KOPT-K1 (cell line): ENCODE data around the gene BEND3.

Experiments
- H3K27ac ChIP-seq: fragments of 200-600 bp; sonication (generic); 2 replicates; pipeline ENCODE4 v1.5.1; 2016; ENCODE audit warnings: antibody characterized with exemption, mild to moderate bottlenecking, low read depth, low read length; ENCODE audit not compliant: poor library complexity, severe bottlenecking
- H3K36me3 ChIP-seq: fragments of 200-600 bp; sonication (generic); 2 replicates; pipeline ENCODE4 v1.5.1; 2017; ENCODE audit warnings: antibody characterized with exemption, mild to moderate bottlenecking, low read length, moderate library complexity; ENCODE audit not compliant: insufficient read depth
- H3K9me3 ChIP-seq: fragments of 200-600 bp; sonication (generic); 2 replicates; pipeline ENCODE4 v1.5.1; 2017; ENCODE audit warnings: antibody characterized with exemption, low read length, mild to moderate bottlenecking; ENCODE audit not compliant: insufficient read depth, poor library complexity, severe bottlenecking

BEND3 gene

GRCh38 chr6:107080036-107080435, 35.3 kb downstream of the BEND3 start:
- Histone ChIP-seq H3K9me3 (no peaks in the 10 kb centered on the region), H3K36me3 (peaks cover 21% of the 10 kb centered on the region; the same call in 1 of the 2 replicates), H3K27ac (no peak overlapping the region)

DNA sequence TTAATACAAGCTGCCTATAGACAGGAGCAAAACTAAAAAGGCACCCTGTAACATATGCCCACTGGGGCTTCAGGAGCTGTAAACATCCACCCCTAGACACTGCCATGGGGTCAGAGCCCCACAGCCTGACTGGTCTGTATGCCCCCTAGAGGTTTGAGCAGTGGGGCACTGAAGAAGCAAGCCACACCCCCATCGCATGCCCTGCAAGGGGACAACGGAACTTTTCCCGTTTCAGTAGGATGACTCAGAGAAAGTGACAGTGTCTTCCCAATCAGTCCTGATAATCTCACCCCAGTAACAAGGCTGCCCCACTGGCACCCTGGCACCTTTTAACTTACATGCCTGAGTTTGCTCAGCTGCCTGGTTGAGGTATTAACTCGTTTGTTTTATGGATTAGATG, 35.9 kb downstream of the BEND3 start:
- no peak overlapping the region for H3K27ac ChIP-seq
- peaks cover 14% of the 10 kb centered on the region; the same call in 1 of the 2 replicates for H3K36me3 ChIP-seq
- H3K9me3 ChIP-seq: no peaks in the 10 kb centered on the region

DNA sequence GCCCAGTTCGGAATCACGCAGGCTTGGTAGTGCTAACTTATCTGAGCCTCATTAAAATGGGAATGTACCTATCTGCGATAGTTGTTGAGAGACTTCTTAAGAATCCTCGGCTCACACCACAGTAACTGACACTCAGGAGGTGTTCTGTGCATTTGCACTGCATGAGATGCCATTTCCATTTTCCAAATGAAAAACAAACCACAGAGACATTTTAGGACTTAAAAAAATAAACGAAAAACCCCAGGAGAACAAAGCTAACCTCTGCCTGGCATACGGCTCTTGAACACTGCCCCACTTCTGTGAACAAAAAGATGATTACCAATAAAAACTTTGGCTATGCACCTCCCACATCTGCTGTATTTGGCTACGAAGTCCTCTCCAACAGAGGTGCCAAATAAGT, 37.6 kb downstream of the BEND3 start:
- peaks cover 7% of the 10 kb centered on the region; the same call in 1 of the 2 replicates for H3K36me3 ChIP-seq
- H3K27ac ChIP-seq: no peak overlapping the region
- H3K9me3 ChIP-seq: no peaks in the 10 kb centered on the region

- no peak overlapping the region for H3K27ac ChIP-seq
- peaks cover 10% of the 10 kb centered on the region for H3K36me3 ChIP-seq
- H3K9me3 ChIP-seq: no peaks in the 10 kb centered on the region
Measured at GRCh38 chr6:107075951-107076381, 39.3 kb downstream of the BEND3 start.

DNA sequence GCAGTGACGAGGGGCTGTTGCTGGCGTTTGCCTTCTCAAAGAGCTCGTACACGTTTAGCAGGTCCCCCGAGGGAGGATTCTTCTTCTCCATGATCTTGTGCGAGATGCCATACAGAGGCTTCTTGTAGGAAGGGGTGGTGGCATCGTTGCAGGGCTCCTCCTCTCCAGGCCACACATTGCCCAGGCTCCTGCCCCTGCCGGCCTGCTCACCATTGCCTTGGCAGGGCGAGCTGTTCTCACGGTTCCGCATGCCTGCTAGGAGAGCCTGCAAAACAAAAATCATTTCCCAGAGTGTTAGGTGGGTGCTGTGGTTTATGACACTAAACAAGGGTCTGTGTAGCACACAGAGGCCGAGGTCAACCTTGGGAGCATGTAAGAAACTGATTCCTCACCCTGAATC, 44.6 kb downstream of the BEND3 start:
- Histone ChIP-seq H3K36me3 (peaks cover 43% of the 10 kb centered on the region), H3K27ac (no peak overlapping the region), H3K9me3 (no peaks in the 10 kb centered on the region)

DNA sequence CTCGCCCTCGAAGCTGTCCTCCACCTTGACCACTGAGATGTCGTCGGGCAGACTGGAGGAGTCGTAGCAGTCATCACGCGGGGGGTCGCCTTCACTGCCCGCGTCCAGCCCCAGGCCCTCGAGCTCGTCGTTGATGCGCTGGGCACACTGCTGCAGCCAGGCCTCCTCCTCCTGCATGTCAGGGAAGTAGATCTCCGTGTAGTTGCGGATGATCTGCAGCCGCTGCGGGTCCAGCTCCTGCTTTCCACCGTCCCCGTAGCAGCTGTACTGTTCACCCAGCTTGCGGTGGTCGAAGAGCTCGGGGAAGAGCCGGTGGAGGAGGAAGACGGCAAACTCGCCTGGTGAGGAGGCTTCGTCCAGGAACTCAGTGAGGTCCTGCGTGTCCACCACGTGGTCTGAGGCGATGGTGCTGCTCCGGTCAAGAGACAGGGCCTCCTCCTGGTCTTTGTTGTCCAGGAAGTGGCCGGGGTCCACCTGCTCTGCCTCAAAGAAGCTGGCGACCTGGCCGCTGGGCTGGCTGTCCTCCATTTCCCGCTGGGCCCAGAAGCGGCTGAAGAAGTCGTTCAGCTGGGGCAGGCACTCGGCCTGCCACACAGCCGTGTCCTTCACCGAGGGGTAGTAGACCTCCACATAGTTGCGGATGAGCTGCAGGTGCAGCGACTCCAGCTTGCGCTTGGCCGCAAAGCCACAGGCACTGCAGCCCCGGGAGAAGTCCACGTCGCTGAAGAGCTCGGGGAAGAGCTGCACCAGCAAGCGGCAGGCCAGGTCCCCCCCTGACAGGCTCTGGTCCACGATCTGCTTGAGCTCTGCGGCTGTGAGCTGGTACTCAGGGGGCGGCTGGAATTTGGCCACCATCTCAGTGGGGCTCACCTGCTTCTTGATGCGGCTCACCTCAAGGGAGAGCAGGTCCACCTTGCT, 45.4 kb downstream of the BEND3 start:
- Histone ChIP-seq H3K36me3 (peaks cover 43% of the 10 kb centered on the region), H3K9me3 (no peaks in the 10 kb centered on the region), H3K27ac (no peak overlapping the region)

- no peaks in the 10 kb centered on the region for H3K9me3 ChIP-seq
- peaks cover 43% of the 10 kb centered on the region for H3K36me3 ChIP-seq
- no peak overlapping the region for H3K27ac ChIP-seq
Measured at GRCh38 chr6:107068691-107069630, 46.4 kb downstream of the BEND3 start.

GRCh38 chr6:107066697-107067659, 48.3 kb downstream of the BEND3 start:
- Histone ChIP-seq H3K27ac (no peak overlapping the region), H3K9me3 (no peaks in the 10 kb centered on the region), H3K36me3 (peaks cover 43% of the 10 kb centered on the region)

DNA sequence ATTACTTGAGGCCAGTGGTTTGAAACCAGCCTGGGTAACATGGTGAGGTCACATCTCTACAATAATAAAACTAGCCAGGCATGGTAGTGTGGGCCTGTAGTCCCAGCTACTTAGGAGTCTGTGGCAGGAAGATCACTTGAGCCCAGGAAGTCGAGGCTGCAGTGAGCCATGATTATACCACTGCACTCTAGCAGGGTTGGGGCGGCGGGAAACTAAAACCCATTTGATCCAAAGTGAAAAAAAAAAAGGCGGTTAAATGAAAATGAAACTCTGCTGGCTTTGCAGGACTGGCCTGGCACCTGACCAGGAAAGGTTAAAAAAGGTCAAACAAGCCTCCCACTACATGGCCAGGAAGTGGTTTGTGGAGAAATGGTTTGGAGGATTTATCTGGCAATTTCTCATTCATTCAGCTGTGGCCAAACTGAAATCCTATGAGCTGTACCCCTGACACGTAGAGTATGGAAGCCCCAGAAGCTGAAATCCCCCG, 50.7 kb downstream of the BEND3 start:
- H3K9me3 ChIP-seq: no peaks in the 10 kb centered on the region

GRCh38 chr6:107062691-107063090, 52.6 kb downstream of the BEND3 start:
- H3K36me3 ChIP-seq: peaks cover 9% of the 10 kb centered on the region; the same call in 1 of the 2 replicates
- H3K9me3 ChIP-seq: no peaks in the 10 kb centered on the region
- no peak overlapping the region for H3K27ac ChIP-seq

More for the DNA sequence above, 50.7 kb downstream of the BEND3 start:
- Histone ChIP-seq H3K27ac (peak overlapping the region; percentile 61), H3K36me3 (peaks cover 27% of the 10 kb centered on the region)

DNA sequence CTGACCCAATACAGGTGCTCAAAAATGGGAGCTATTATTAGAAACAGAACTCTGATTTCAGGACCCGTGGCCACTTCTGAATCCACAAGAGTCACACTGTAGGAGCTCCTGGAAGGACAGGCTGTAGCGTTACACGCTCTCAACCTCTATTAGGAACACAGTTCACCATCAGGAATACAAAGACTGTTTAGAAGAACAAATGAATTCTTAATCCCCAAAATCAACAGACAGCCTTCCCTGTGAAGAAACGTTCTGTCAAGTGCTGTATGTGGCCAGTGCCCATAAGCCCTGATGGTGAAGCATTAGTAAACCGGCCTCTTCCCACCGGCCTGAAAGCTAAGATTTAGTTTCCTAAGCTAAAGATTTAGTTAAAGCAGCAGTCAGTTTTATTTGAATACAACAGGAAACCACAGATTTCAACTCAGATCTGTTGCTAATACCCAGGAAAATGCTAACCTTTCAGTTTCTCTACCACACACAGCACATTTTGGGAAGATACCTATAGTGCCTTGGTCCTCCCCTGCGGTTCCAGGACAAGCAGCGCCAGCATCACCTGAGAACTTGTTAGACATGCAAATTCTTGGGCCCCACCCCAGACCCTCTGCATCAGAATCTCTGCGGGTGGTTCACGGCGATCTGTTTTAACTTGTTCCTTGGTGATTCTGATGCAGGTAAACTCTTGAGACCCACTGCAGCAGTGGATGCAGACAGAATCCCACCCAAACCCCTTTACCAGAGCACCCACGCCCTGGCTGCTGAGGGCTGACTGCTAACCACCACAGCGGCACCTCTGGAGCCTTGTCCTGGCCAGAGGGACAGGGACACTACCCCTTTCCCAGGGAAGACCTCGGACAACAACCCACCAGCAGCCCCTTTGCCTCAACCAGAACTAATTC, 53.9 kb downstream of the BEND3 start:
- no peaks in the 10 kb centered on the region for H3K9me3 ChIP-seq
- peak overlapping the region; percentile 67 for H3K27ac ChIP-seq
- no peaks in the 10 kb centered on the region for H3K36me3 ChIP-seq

DNA sequence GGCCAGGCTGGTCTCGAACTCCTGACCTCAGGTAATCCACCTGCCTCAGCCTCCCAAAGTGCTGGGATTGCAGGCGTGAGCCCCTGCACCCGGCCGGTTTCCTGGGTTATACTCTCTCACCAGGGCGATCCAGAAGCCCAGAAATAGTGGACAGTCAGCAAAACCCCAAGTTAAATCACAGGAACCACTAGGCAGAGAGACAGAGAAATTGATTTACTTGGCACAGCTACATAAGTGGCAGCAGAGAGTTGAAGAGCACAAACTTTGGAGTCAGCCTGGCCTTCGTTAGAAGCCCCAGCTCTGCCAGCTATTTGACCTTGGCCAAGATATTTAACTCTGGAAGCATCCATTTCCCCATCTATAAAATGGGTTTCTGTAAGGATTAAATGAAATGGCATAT, 54.6 kb downstream of the BEND3 start:
- H3K36me3 ChIP-seq: no peaks in the 10 kb centered on the region
- H3K9me3 ChIP-seq: no peaks in the 10 kb centered on the region
- peak overlapping the region; percentile 67 for H3K27ac ChIP-seq

DNA sequence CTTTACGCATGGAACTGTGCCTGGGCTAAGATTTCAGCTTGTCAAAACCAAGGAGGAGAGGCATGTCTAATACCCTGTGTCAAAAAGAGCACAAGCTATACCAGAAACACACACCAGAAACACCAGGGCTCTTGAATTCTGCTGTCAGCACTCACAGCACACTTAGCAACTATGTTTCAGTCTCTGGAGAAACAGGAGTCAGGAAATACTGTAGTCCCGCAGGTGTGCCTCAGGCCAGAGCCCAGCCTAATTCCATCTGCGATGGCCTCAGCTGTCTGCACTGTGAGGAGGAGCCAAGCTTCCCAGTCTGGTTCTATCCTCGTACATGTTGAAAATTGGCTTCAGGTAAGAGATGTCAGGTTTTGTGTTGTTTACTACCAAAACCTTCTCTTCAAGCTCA, 55.7 kb downstream of the BEND3 start:
- no peak overlapping the region for H3K27ac ChIP-seq
- H3K9me3 ChIP-seq: no peaks in the 10 kb centered on the region
- H3K36me3 ChIP-seq: no peaks in the 10 kb centered on the region
